ENCODE measurements around the gene NOP14. TPM values are rescaled to one million over a fixed set of nuclear protein-coding genes. Genes with fewer than 3 reads are reported as not detected.
"Not testable (repeated sequence)": the region's sequence is repeated elsewhere in the genome, so short reads cannot be mapped to it uniquely, and the experiment has no call there.

Gene NOP14
- total RNA-seq, 3 donors from 2014 or later = 21.2 to 33.1 (median 23.4) TPM

DNA sequence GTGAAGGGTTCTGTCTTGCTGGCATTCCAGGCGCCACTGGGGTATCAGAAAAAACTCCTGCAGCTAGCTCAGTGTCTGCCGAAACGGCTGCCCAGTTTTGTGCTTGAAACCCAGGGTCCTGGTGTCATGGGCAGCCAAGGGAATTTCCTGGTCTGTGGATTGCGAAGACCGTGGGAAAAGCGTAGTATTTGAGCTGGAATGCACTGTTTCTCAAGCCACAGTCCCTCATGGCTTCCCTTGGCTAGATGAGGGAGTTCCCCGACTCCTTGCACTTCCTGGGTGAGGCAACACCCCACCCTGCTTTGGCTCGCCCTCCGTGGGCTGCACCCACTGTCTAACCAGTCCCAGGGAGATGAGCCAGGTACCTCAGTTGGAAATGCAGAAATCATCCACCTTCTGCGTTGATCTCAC is 40.1 kb downstream of the NOP14 start:
- Histone ChIP-seq H3K36me3 (peaks cover 5% of the 10 kb centered on the region), H3K27ac (peak overlapping the region; percentile 40 to 48), H3K4me3 (no peak overlapping the region), H3K27me3 (no peaks in the 10 kb centered on the region), H3K9me3 (no peaks in the 10 kb centered on the region), H3K4me1 (peaks cover 0 to 4% of the 10 kb centered on the region in 2 donors)
- DNase-seq (ENCODE audit: low spot score in 2 of 2) = peak in 1 of 2 donors; percentile 28
- TF ChIP-seq POLR2AphosphoS5 (IDR thresholded peaks at IDR 0.05) (no peak), POLR2A (IDR thresholded peaks at IDR 0.05) (no peak)
- TF ChIP-seq, protein P1, sequence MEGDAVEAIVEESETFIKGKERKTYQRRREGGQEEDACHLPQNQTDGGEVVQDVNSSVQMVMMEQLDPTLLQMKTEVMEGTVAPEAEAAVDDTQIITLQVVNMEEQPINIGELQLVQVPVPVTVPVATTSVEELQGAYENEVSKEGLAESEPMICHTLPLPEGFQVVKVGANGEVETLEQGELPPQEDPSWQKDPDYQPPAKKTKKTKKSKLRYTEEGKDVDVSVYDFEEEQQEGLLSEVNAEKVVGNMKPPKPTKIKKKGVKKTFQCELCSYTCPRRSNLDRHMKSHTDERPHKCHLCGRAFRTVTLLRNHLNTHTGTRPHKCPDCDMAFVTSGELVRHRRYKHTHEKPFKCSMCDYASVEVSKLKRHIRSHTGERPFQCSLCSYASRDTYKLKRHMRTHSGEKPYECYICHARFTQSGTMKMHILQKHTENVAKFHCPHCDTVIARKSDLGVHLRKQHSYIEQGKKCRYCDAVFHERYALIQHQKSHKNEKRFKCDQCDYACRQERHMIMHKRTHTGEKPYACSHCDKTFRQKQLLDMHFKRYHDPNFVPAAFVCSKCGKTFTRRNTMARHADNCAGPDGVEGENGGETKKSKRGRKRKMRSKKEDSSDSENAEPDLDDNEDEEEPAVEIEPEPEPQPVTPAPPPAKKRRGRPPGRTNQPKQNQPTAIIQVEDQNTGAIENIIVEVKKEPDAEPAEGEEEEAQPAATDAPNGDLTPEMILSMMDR (IDR thresholded peaks at IDR 0.05) = no peak
- intact Hi-C loops (cut with DNase I; ENCODE audit: low total_unique reads) = no loop called here

DNA sequence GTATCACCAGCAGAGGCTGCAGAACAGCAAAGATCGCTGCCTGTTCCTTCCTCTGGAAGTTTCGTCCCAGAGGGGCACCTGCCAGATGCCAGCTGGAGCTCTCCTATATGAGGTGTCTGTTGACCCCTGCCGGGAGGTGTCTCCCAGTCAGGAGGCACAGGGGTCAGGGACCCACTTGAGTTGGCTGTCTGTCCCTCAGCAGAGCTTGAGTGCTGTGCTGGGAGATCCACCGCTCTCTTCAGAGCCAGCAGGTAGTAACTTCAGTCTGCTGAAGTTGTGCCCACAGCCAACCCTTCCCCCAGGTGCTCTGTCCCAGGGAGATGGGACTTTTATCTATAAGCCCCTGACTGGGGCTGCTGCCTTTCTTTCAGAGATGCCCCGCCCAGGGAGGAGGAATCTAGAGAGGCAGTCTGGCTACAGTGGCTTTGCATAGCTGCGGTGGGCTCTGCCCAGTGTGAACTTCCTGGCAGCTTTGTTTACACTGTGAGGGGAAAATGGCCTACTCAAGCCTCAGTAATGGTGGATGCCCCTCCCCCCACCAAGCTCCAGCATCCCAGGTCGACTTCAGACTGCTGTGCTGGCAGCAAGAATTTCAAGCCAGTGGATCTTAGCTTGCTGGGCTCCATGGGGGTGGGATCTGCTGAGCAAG is 40.6 kb downstream of the NOP14 start:
- H3K36me3 ChIP-seq; H3K4me1 ChIP-seq; intact Hi-C loops (cut with DNase I; ENCODE audit: low total_unique reads); H3K4me3 ChIP-seq; H3K9me3 ChIP-seq; H3K27me3 ChIP-seq: not testable (repeated sequence)
- peak in 1 of 2 donors; percentile 19 for DNase-seq (ENCODE audit: low spot score in 2 of 2)
- peak overlapping the region; percentile 40 to 48 for H3K27ac ChIP-seq

DNA sequence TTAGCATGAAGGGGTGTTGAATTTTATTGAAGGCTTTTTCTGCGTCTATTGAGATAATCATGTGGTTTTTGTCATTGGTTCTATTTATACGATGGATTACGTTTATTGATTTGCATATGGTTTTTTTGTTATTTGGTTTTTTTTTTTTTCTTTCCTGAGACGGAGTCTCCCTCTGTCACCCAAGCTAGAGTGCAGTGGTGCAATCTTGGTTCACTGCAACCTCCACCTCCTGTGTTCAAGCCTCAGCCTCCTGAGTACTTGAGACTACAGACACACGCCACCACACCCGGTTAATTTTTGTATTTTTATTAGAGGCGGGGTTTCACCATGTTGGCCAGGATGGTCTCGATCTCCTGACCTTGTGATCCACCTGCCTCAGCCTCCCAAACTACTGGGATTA is 44.5 kb downstream of the NOP14 start:
- not testable (repeated sequence) for H3K27ac ChIP-seq; DNase-seq (ENCODE audit: low spot score in 2 of 2); H3K4me1 ChIP-seq; H3K36me3 ChIP-seq; H3K27me3 ChIP-seq; H3K9me3 ChIP-seq; H3K4me3 ChIP-seq
- intact Hi-C loops (cut with DNase I; ENCODE audit: low total_unique reads) = loop anchor here (1.0 kb wide), 1 partner anchor 11 kb away; no protein-coding TSS in a partner anchor

DNA sequence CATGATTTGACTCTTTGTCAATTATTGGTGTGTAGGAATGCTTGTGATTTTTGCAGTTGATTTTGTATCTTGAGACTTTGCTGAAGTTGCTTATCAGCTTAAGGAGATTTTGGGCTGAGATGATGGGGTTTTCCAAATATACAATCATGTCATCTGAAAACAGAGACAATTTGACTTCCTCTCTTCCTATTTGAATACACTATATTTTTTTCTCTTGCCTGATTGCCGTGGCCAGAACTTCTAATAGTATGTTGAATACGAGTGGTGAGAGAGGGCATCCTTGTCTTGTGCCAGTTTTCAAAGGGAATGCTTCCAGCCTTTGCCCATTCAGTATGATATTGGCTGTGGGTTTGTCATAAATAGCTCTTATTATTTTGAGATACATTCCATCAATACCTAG is 44.9 kb downstream of the NOP14 start:
- H3K4me3 ChIP-seq; intact Hi-C loops (cut with DNase I; ENCODE audit: low total_unique reads); H3K36me3 ChIP-seq; H3K27me3 ChIP-seq; H3K4me1 ChIP-seq; H3K9me3 ChIP-seq; DNase-seq (ENCODE audit: low spot score in 2 of 2); H3K27ac ChIP-seq: not testable (repeated sequence)

DNA sequence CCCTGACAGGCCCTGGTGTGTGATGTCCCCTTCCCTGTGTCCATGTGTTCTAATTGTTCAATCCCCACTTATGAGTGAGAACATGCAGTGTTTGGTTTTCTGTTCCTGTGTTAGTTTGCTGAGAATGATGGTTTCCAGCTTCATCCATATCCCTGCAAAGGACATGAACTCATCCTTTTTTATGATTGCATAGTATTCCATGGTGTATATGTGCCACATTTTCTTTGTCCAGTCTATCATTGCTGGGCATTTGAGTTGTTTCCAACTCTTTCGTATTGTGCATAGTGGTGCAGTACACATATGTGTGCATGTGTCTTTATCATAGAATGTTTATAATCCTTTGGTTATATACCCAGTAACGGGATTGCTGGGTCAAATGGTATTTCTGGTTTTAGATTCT is 46.5 kb downstream of the NOP14 start:
- H3K27ac ChIP-seq; H3K27me3 ChIP-seq; intact Hi-C loops (cut with DNase I; ENCODE audit: low total_unique reads); H3K9me3 ChIP-seq; H3K36me3 ChIP-seq; H3K4me1 ChIP-seq; H3K4me3 ChIP-seq; DNase-seq (ENCODE audit: low spot score in 2 of 2): not testable (repeated sequence)

DNA sequence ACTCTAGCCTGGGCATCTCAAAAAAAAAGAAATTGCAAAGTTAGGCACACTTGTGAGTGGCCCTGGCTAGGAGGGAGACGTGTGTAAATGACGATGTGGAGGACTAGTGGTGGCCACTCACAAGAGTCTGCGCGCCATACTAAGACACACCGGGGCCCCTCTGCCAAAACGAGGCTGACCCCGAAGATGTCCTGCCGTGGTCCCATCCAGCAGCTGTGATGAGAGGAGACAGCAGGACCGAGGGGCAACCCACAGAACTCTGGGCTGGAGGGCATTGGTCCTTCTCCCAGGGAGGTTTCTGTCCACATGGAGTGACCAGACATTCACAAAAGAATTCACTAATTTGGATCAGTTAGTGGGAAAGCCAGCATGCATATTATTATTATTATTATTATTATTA is 47.4 kb downstream of the NOP14 start:
- Histone ChIP-seq H3K4me1 (peaks cover 0 to 4% of the 10 kb centered on the region in 2 donors), H3K4me3 (no peak overlapping the region), H3K27me3 (no peaks in the 10 kb centered on the region), H3K36me3 (no peaks in the 10 kb centered on the region), H3K27ac (no peak overlapping the region), H3K9me3 (no peaks in the 10 kb centered on the region)
- intact Hi-C loops (cut with DNase I; ENCODE audit: low total_unique reads) = no loop called here
- TF ChIP-seq POLR2A (IDR thresholded peaks at IDR 0.05) (no peak), POLR2AphosphoS5 (IDR thresholded peaks at IDR 0.05) (no peak)
- TF ChIP-seq, protein P1 (IDR thresholded peaks at IDR 0.05) = no peak
- DNase-seq (ENCODE audit: low spot score in 2 of 2) = no peak

DNA sequence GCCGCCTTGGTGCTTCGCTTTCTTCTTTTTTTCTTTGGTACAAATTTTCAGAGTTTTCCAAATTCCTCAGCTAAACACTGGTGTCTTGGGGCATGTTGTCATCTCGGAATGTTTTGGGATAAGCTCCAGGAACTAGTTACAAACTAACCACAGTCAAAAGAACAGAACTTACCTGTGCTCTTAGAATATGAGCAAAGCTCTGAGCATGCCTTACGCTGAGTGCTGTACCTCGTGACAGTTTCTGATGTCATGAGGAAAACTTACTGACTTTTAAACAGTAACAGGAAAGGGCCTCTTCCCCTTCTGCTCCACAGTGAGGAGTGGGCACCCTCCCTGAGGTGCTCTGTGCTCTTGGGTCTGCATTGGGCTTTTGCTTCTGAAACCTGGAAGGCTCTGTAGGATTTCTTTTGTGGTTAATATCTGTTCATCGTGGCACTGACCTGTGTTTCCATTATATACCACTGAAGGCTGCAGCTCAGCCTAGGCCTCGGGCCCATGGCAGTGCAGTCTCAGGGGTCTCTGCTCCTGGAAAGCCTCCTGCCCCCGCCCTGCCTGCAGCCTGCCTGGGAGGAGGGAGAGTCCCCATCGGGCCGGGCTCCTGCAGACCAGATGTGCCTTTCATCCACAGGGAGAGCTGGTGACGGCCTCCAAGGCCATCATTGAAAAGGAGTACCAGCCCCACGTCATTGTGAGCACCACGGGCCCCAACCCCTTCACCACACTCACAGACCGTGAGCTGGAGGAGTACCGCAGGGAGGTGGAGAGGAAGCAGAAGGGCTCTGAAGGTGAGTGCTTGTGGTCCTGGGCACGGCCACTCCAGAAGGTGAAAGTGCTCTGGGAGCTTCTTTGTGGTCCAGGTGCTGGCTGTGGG is 48.7 kb downstream of the NOP14 start:
- Histone ChIP-seq H3K36me3 (no peaks in the 10 kb centered on the region), H3K27me3 (no peaks in the 10 kb centered on the region), H3K27ac (peak overlapping the region; percentile 73 to 75), H3K9me3 (no peaks in the 10 kb centered on the region), H3K4me1 (peaks cover 0 to 4% of the 10 kb centered on the region in 2 donors), H3K4me3 (no peak overlapping the region)
- no peak for DNase-seq (ENCODE audit: low spot score in 2 of 2)
- intact Hi-C loops (cut with DNase I; ENCODE audit: low total_unique reads) = no loop called here
- TF ChIP-seq, protein P1 (IDR thresholded peaks at IDR 0.05) = no peak
- TF ChIP-seq POLR2AphosphoS5 (IDR thresholded peaks at IDR 0.05) (no peak), POLR2A (IDR thresholded peaks at IDR 0.05) (no peak)

Data from breast epithelium (tissue), 4 donors.